Measurements from ENCODE around the gene PURA. TPM values are rescaled to one million over a fixed set of nuclear protein-coding genes. Genes with fewer than 3 reads are reported as not detected.
"Not testable (repeated sequence)": the region's sequence is repeated elsewhere in the genome, so short reads cannot be mapped to it uniquely, and the experiment has no call there.

PURA gene
- total RNA-seq, 3 donors from 2014 or later: 9.8 to 9.9 (median 9.8) TPM

GRCh38 chr5:140153255-140153654 is 39.3 kb downstream of the PURA start:
- Mint-ChIP-seq H3K4me3 (no peak overlapping the region), H3K27me3 (ENCODE audit: low read depth) (no peaks in the 10 kb centered on the region), H3K36me3 (ENCODE audit: insufficient read depth) (no peaks in the 10 kb centered on the region), H3K4me1 (ENCODE audit: low read depth) (peaks cover 6% of the 10 kb centered on the region), H3K9me3 (no peaks in the 10 kb centered on the region)
- ATAC-seq (no peak), DNase-seq (no peak)

GRCh38 chr5:140153905-140154304 is 40.0 kb downstream of the PURA start:
- ATAC-seq (no peak), DNase-seq (no peak)
- no peak overlapping the region for H3K4me3 Mint-ChIP-seq
- H3K27me3 Mint-ChIP-seq (ENCODE audit: low read depth): no peaks in the 10 kb centered on the region
- peaks cover 6% of the 10 kb centered on the region for H3K4me1 Mint-ChIP-seq (ENCODE audit: low read depth)
- H3K9me3 Mint-ChIP-seq: no peaks in the 10 kb centered on the region
- no peaks in the 10 kb centered on the region for H3K36me3 Mint-ChIP-seq (ENCODE audit: insufficient read depth)

- not testable (repeated sequence) for H3K4me3 Mint-ChIP-seq; DNase-seq; H3K27me3 Mint-ChIP-seq (ENCODE audit: low read depth); H3K4me1 Mint-ChIP-seq (ENCODE audit: low read depth); H3K9me3 Mint-ChIP-seq; ATAC-seq; H3K36me3 Mint-ChIP-seq (ENCODE audit: insufficient read depth)
These were observed 40.9 kb downstream of the PURA start for GRCh38 chr5:140154710-140155381.

DNA sequence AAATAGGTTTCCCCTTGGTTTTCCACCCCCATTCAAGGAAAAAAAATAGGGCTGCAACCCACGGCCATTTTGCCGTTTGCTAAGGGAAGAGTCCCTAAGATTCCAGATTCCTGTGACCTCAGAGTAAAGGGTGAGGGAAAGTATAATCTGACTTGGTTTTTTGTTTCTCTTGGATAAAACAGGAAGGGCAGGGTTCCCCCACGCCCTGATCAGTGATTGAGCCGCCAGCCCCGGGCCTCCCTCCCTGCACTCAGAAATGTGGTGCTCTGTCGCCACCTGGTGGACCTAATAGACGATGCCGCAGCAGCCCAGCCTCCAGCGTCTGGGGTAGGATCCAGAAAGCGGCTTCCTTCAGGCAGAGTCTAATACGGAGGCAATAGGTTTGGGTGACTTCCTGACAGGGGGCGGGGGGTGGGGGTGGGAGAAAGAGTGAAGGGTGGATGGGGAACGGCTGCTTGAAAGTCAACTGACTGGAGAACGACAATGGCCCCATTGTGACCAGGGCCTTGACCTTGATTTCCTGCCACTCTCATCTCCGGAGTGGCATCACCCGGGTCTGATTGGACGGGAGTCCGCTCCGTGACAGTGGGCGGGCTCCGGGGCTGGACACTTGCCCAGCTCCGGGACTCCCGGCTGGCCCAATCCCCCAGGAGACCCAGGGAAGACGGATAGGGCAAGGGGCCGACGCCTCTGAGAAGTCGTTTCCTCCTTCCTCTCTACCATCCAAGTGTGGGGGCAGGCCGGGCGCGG is 43.3 kb downstream of the PURA start:
- DNase-seq (peak; percentile 86), ATAC-seq (peak; percentile 99 to 100)
- no peaks in the 10 kb centered on the region for H3K27me3 Mint-ChIP-seq (ENCODE audit: low read depth)
- H3K4me3 Mint-ChIP-seq: peak overlapping the region; percentile 46
- no peaks in the 10 kb centered on the region for H3K9me3 Mint-ChIP-seq
- H3K4me1 Mint-ChIP-seq (ENCODE audit: low read depth): peaks cover 6% of the 10 kb centered on the region
- no peaks in the 10 kb centered on the region for H3K36me3 Mint-ChIP-seq (ENCODE audit: insufficient read depth)

DNA sequence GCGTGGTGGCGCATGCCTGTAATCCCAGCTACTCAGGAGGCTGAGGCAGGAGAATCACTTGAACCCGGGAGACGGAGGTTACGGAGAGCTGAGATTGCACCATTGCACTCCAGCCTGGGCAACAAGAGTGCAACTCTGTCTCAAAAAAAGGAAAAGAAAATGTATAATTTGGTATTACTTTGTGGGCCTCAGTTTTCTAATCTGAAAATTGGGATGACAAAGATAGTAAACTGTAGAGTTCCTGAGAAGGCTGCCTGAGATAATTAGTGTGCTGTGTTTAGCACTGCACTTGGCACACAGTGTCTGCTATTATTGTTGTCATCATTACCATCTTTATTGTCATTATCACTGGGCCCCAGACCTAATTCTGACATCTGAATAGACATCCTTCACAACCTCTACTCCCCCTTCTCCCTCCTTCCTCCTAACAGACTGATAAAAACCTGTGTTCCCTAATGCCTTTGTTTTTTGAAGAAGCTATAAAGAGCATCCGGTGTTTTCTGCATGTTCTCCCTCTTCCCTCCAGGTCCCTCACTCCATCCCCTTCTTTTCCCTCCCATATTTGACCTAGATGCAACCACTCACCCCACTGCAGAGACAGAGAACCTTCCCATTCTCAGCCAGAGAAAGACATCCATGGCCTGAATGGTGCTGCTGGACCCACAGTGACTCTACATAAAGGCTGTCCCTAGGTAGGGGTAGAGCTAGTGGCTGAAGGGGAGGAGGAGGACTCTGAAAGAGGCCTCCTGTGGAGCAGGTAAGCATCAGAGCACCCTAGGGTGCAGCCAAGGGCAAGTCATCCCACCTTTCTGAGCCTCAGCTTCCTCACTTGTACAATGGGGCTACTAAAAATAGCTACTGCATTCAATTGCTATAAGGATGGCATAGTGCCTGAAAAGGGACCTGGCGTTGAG is 45.4 kb downstream of the PURA start:
- Mint-ChIP-seq H3K36me3 (ENCODE audit: insufficient read depth) (no peaks in the 10 kb centered on the region), H3K4me3 (no peak overlapping the region), H3K27me3 (ENCODE audit: low read depth) (no peaks in the 10 kb centered on the region), H3K9me3 (no peaks in the 10 kb centered on the region), H3K4me1 (ENCODE audit: low read depth) (peaks cover 6% of the 10 kb centered on the region)
- no peak for ATAC-seq
- DNase-seq: no peak

DNA sequence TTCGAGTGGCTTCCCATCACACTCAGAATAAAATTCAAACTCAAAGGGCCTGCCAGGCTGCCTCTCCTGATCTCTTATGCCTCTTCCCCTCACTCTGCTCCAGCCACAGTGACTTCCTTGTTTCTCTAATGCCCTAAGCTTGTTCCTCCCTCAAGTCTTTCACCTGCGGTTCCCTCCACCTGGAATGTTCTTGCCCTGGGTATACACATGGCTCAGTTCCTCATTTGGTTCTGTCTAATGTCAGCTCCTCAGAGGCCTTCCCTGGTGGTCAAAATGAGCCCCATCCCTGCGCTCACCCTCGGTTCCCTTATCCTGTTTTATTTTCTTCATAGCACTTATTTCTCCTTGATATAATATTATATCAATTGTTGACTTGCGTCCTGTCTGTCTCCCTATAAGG is 48.4 kb downstream of the PURA start:
- ATAC-seq: no peak
- Mint-ChIP-seq H3K36me3 (ENCODE audit: insufficient read depth) (no peaks in the 10 kb centered on the region), H3K9me3 (no peaks in the 10 kb centered on the region), H3K4me1 (ENCODE audit: low read depth) (no peaks in the 10 kb centered on the region), H3K27me3 (ENCODE audit: low read depth) (no peaks in the 10 kb centered on the region), H3K4me3 (no peak overlapping the region)
- no peak for DNase-seq

DNA sequence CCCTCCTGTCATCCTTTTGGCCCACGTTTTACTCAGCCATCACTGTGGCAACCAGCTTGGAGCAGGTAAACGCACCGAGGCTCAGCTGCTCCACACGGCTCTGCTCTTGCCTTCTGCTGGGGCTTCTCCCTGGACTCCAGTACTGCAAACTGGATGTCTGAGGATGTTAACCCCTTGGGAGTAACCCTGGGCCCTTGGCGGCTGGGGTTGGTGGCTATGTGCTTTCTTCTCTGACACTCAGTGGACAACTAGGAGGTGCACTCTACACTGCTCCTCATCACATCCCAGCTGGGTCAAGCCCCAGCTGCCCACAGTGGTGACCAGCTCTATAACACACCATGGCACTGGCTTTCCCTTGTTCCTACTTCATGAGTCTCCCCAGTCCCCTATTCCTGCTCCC is 48.9 kb downstream of the PURA start:
- no peaks in the 10 kb centered on the region for H3K27me3 Mint-ChIP-seq (ENCODE audit: low read depth)
- H3K9me3 Mint-ChIP-seq: no peaks in the 10 kb centered on the region
- DNase-seq (no peak), ATAC-seq (no peak)
- H3K36me3 Mint-ChIP-seq (ENCODE audit: insufficient read depth): no peaks in the 10 kb centered on the region
- no peak overlapping the region for H3K4me3 Mint-ChIP-seq
- no peaks in the 10 kb centered on the region for H3K4me1 Mint-ChIP-seq (ENCODE audit: low read depth)

DNA sequence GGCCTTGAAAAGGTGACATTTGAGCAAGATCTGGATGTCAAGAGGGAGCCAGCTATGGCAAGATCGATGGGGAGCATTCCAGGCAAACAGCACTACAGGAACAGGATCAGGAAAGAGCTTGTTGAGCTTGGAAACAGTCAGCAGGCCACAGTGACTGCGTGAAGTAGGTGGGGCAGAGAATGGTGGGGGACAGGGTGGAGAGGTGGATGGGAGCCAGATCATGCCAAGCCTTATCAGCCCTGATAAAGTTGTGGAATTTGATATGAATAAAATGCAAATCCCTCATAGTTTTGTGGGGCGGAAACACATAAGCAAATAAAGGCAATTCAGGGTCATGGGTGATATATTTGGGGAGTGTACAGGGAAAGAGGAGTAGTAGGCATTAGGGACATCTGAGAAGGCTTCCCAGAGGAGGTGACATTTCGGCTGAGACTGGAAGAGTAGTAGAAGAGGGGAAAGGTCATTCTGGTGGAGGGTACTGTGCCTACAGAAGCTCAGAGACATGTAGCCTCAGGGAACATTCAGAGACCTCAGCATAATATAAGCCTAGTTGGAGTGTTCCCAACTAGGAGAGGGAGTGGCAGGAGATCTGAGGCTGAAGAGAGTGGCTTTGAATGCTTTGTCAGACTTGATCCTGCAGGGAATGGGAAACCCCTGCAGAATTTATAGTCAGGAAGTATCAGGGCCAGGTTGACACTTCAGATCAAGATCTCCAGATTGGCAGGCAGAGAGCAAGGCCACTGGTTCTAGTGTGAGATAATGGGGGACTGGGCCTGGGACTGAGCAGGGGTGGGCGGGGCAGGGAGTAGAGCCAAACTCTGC is 51.4 kb downstream of the PURA start:
- Mint-ChIP-seq H3K4me3 (no peak overlapping the region), H3K4me1 (ENCODE audit: low read depth) (no peaks in the 10 kb centered on the region), H3K9me3 (no peaks in the 10 kb centered on the region), H3K27me3 (ENCODE audit: low read depth) (no peaks in the 10 kb centered on the region), H3K36me3 (ENCODE audit: insufficient read depth) (no peaks in the 10 kb centered on the region)
- no peak for ATAC-seq
- DNase-seq: no peak

GRCh38 chr5:140165923-140166270 is 52.0 kb downstream of the PURA start:
- no peak overlapping the region for H3K4me3 Mint-ChIP-seq

DNA sequence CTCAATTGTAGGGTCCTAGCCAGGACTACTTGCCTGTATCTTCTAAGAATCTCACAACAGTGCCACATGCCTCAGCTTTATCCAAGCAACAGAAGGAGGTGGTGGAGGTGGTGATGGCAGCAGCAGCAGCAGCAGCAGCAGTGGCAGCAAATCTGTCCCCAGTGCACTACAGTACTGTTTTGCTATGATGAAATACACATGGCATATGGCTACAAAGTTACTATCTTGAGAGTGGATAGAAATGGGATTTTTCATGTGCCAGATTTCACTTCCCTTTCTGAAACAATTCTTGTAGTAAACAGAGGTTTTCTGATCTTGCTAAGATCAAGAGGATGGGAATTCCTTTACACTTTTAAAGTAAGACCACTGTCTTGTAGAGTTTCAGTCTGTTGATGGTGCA is 53.0 kb downstream of the PURA start:
- ATAC-seq (no peak), DNase-seq (no peak)
- Mint-ChIP-seq H3K4me1 (ENCODE audit: low read depth) (no peaks in the 10 kb centered on the region), H3K27me3 (ENCODE audit: low read depth) (no peaks in the 10 kb centered on the region), H3K9me3 (no peaks in the 10 kb centered on the region), H3K4me3 (no peak overlapping the region), H3K36me3 (ENCODE audit: insufficient read depth) (no peaks in the 10 kb centered on the region)

More at GRCh38 chr5:140165923-140166270, 52.0 kb downstream of the PURA start:
- no peaks in the 10 kb centered on the region for H3K36me3 Mint-ChIP-seq (ENCODE audit: insufficient read depth)
- H3K4me1 Mint-ChIP-seq (ENCODE audit: low read depth): no peaks in the 10 kb centered on the region
- ATAC-seq: no peak
- DNase-seq: no peak
- H3K27me3 Mint-ChIP-seq (ENCODE audit: low read depth): no peaks in the 10 kb centered on the region
- H3K9me3 Mint-ChIP-seq: no peaks in the 10 kb centered on the region

DNA sequence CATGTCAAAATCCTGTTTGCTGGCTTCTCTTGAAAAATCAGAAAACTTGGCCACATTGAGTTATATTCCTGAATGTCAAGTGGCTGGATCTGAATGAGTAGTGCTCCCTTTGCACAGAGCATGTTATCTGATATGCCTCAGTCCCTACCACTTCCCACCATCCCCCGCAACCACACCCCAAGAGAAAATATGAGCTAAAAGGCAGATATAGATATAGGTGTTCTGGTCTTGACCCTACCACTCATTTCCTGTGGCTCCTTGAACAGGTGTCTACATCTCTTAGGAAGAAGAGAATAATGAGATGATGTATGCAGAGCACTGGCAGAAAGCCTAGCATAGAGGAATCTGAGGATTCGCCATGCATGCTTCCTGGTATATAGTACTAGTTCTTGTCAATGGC is 54.5 kb downstream of the PURA start:
- ATAC-seq (no peak), DNase-seq (no peak)
- no peaks in the 10 kb centered on the region for H3K9me3 Mint-ChIP-seq
- no peak overlapping the region for H3K4me3 Mint-ChIP-seq
- H3K4me1 Mint-ChIP-seq (ENCODE audit: low read depth): no peaks in the 10 kb centered on the region
- H3K36me3 Mint-ChIP-seq (ENCODE audit: insufficient read depth): no peaks in the 10 kb centered on the region
- no peaks in the 10 kb centered on the region for H3K27me3 Mint-ChIP-seq (ENCODE audit: low read depth)

GRCh38 chr5:140169410-140169809 is 55.5 kb downstream of the PURA start:
- no peaks in the 10 kb centered on the region for H3K27me3 Mint-ChIP-seq (ENCODE audit: low read depth)
- ATAC-seq (no peak), DNase-seq (no peak)
- no peaks in the 10 kb centered on the region for H3K36me3 Mint-ChIP-seq (ENCODE audit: insufficient read depth)
- peaks cover 3% of the 10 kb centered on the region for H3K4me1 Mint-ChIP-seq (ENCODE audit: low read depth)
- no peaks in the 10 kb centered on the region for H3K9me3 Mint-ChIP-seq
- no peak overlapping the region for H3K4me3 Mint-ChIP-seq

DNA sequence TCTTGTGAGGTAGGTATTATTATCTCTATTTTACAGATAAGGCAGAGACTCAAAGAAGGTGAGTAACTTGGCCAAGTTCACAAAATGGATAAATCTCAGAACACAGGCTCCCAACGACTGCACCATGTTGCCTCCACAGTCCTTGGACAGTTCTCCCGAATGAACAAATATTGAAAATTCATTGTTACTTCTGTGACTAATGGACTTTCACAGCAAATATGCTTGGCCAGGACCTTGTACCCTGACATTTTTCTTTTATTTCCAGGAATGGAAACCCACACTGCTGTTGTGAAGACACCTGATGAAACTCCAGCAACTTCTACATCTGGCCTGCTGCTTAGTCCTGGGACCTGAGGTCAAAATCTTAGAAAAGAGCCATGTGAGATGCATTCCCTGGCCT is 58.6 kb downstream of the PURA start:
- no peak for ATAC-seq
- H3K36me3 Mint-ChIP-seq (ENCODE audit: insufficient read depth): no peaks in the 10 kb centered on the region
- H3K9me3 Mint-ChIP-seq: no peaks in the 10 kb centered on the region
- H3K27me3 Mint-ChIP-seq (ENCODE audit: low read depth): peaks cover 2% of the 10 kb centered on the region
- peaks cover 8% of the 10 kb centered on the region for H3K4me1 Mint-ChIP-seq (ENCODE audit: low read depth)
- DNase-seq: no peak
- H3K4me3 Mint-ChIP-seq: no peak overlapping the region

DNA sequence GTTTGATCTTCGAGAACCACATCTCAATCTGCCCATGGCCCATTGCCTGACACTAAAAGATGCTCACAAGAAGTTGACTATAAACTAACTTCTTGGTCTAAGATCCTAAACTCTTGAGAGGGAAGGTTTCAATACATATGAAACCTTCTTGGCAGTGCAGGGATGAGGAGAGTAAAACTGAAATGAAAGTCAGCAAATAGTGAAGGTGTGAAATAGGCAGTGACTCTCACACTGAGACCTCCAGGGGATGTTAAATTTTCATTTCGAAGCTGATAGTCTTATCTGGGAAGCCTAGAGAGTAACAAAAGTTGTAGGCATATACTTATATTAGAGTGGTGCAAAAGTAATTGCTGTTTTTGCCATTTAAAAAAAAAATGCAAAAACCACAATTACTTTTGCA is 60.1 kb downstream of the PURA start:
- H3K4me1 Mint-ChIP-seq (ENCODE audit: low read depth): peaks cover 8% of the 10 kb centered on the region
- no peaks in the 10 kb centered on the region for H3K9me3 Mint-ChIP-seq
- H3K4me3 Mint-ChIP-seq: peak overlapping the region; percentile 51
- H3K36me3 Mint-ChIP-seq (ENCODE audit: insufficient read depth): no peaks in the 10 kb centered on the region
- ATAC-seq (no peak), DNase-seq (no peak)
- H3K27me3 Mint-ChIP-seq (ENCODE audit: low read depth): peaks cover 2% of the 10 kb centered on the region

Measured in activated T-cell treated with anti-CD3 and anti-CD28 coated beads, Interleukin-2, amount 50 U/mL, for 4 hours (primary cell).